ENCODE results near the gene ARL4D. TPM values are rescaled to one million over a fixed set of nuclear protein-coding genes. Genes with fewer than 3 reads are reported as not detected.
A peak's percentile ranks its signal among the peaks of the same experiment; 100 is the strongest.

Gene ARL4D
- total RNA-seq, 2 donors from 2014 or later, result 4.8 to 17.2 TPM

DNA sequence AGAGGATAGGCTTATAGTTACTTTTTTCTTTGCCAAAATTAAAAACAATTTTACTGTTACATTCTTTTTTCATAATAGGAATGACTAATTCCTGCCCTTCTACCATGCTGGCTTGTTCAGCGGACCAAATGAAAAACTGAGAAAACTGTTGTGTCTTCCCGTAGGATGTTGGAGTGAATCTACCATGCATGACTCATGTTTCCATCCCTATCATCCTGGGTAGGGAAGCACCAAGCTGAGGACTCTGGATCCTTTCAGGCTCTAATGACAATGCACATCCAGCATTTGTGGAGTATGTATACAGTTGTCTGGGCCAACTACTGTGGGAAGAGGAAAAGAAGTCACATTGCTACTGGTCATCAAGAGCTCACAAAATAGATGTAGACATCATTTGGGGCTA lies 43.9 kb downstream of the ARL4D start:
- intact Hi-C loops (cut with DNase I), result no loop called here
- Histone ChIP-seq H3K27ac (no peak overlapping the region), H3K36me3 (no peaks in the 10 kb centered on the region), H3K9me3 (no peaks in the 10 kb centered on the region), H3K27me3 (replicated peaks; ENCODE audit: insufficient read depth) (no peaks in the 10 kb centered on the region), H3K4me1 (replicated peaks) (no peaks in the 10 kb centered on the region), H3K4me3 (no peak overlapping the region)
- DNase-seq (ENCODE audit: low spot score), result no peak
- 65% methylated on average over 2 of the region's 2 CpGs for WGBS
- TF ChIP-seq POLR2AphosphoS5 (IDR thresholded peaks at IDR 0.05) (no peak), POLR2A (IDR thresholded peaks at IDR 0.05) (no peak)
- TF ChIP-seq, protein P1, sequence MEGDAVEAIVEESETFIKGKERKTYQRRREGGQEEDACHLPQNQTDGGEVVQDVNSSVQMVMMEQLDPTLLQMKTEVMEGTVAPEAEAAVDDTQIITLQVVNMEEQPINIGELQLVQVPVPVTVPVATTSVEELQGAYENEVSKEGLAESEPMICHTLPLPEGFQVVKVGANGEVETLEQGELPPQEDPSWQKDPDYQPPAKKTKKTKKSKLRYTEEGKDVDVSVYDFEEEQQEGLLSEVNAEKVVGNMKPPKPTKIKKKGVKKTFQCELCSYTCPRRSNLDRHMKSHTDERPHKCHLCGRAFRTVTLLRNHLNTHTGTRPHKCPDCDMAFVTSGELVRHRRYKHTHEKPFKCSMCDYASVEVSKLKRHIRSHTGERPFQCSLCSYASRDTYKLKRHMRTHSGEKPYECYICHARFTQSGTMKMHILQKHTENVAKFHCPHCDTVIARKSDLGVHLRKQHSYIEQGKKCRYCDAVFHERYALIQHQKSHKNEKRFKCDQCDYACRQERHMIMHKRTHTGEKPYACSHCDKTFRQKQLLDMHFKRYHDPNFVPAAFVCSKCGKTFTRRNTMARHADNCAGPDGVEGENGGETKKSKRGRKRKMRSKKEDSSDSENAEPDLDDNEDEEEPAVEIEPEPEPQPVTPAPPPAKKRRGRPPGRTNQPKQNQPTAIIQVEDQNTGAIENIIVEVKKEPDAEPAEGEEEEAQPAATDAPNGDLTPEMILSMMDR (IDR thresholded peaks at IDR 0.05), result no peak

DNA sequence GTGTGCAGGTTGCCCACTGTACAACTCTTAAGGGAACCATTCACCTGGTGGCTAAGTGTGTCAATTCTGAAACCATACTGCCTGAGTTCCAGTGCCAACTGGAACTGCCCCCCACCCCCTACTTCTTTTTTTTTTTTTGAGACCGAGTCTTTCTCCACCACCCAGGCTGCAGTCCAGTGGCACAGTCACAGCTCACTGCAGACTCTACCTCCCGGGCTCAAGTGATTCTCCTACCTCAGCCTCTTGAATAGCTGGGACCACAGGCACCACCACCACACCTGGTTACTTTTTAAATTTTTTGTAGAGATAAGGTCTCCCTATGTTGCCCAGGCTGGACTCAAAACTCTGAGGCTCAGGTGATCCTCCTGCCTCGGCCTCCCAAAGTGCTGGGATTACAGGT lies 44.6 kb downstream of the ARL4D start:
- H3K36me3 ChIP-seq, result no peaks in the 10 kb centered on the region
- no peaks in the 10 kb centered on the region for H3K9me3 ChIP-seq
- no peaks in the 10 kb centered on the region for H3K27me3 ChIP-seq (replicated peaks; ENCODE audit: insufficient read depth)
- H3K4me1 ChIP-seq (replicated peaks), result no peaks in the 10 kb centered on the region
- intact Hi-C loops (cut with DNase I), result no loop called here
- DNase-seq (ENCODE audit: low spot score), result no peak
- no peak overlapping the region for H3K4me3 ChIP-seq
- H3K27ac ChIP-seq, result peak overlapping the region; percentile 59 to 64
- TF ChIP-seq, protein P1 (IDR thresholded peaks at IDR 0.05), result no peak
- TF ChIP-seq POLR2A (IDR thresholded peaks at IDR 0.05) (no peak), POLR2AphosphoS5 (IDR thresholded peaks at IDR 0.05) (no peak)
- WGBS, result 94% methylated on average over 3 of the region's 3 CpGs

DNA sequence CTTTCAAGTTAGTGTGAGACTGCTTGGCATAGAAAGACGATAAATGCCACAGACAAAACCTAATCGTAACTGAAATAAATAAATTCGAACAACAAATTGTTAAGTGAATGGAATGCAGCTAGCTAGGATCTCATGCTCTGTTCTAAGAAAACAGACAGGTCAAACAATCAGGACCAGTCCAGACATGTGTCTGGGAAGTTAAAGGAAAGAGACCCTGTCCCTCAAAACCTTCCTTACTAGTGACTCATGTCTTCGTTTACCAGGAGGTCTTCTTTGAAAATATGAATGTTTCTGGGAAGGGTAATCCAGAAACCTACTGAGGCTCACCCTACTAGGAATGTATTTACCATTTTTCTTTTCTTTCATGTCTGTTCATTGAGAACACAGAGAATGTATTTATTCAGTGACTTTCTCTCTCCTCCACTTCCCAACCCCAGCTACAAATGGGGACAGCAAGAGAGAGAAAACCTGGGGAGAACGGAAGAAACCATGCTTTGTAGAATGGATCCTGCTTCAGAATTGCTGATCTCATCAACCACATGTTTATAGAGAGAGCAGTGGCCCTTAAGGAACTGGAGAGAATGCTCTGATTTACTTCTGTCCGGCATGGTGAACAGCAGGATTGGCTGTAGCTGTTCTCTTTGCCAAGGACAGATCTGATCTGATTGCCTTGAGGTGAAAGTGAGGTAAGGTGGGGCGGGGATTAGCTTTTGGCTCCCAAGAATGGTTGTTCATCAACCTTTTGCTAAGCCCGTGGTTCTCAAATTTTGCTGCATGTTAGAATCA lies 45.6 kb downstream of the ARL4D start:
- DNase-seq (ENCODE audit: low spot score), result peak; percentile 58
- H3K27me3 ChIP-seq (replicated peaks; ENCODE audit: insufficient read depth), result no peaks in the 10 kb centered on the region
- no peaks in the 10 kb centered on the region for H3K9me3 ChIP-seq
- H3K27ac ChIP-seq, result peak overlapping the region; percentile 59 to 64
- no peak overlapping the region for H3K4me3 ChIP-seq
- no peaks in the 10 kb centered on the region for H3K4me1 ChIP-seq (replicated peaks)
- intact Hi-C loops (cut with DNase I), result no loop called here
- H3K36me3 ChIP-seq, result no peaks in the 10 kb centered on the region
- 37% methylated on average over 8 of the region's 8 CpGs for WGBS
- no peak for TF ChIP-seq POLR2A (IDR thresholded peaks at IDR 0.05)
- TF ChIP-seq POLR2AphosphoS5 (IDR thresholded peaks at IDR 0.05), result peak; percentile 60

- TF ChIP-seq POLR2A (IDR thresholded peaks at IDR 0.05), result no peak
- TF ChIP-seq, protein P1 (IDR thresholded peaks at IDR 0.05), result no peak
- peak; percentile 71 for TF ChIP-seq POLR2AphosphoS5 (IDR thresholded peaks at IDR 0.05)
- WGBS, result 39% methylated on average over 5 of the region's 5 CpGs
- Histone ChIP-seq H3K4me3 (no peak overlapping the region), H3K9me3 (no peaks in the 10 kb centered on the region), H3K36me3 (no peaks in the 10 kb centered on the region), H3K27ac (peak overlapping the region in 1 of 2 donors; percentile 64), H3K4me1 (replicated peaks) (no peaks in the 10 kb centered on the region), H3K27me3 (replicated peaks; ENCODE audit: insufficient read depth) (no peaks in the 10 kb centered on the region)
- intact Hi-C loops (cut with DNase I), result no loop called here
- DNase-seq (ENCODE audit: low spot score), result peak; percentile 82
These were observed 46.3 kb downstream of the ARL4D start for GRCh38 chr17:43445009-43445589.

DNA sequence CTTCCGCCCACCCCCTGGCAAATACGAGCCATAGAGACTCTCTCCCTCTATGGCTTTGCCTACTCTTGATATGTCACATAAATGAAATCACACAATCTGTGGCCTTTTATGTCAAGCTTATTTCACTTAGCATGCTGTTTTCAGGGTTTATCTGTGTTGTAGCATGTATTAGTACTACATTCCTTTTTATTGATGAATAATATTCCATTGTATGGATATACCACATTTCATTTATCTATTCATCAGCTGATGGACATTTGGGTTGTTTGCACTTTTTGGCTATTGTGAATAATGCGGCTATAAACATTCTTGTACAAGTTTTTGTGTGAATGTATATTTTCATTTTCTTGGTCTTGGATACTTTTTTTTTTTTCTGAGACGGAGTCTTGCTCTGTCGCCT lies 48.0 kb downstream of the ARL4D start:
- H3K27ac ChIP-seq, result no peak overlapping the region
- no peaks in the 10 kb centered on the region for H3K9me3 ChIP-seq
- no peak overlapping the region for H3K4me3 ChIP-seq
- TF ChIP-seq POLR2AphosphoS5 (IDR thresholded peaks at IDR 0.05) (no peak), POLR2A (IDR thresholded peaks at IDR 0.05) (no peak)
- TF ChIP-seq, protein P1 (IDR thresholded peaks at IDR 0.05), result no peak
- H3K27me3 ChIP-seq (replicated peaks; ENCODE audit: insufficient read depth), result no peaks in the 10 kb centered on the region
- 98% methylated on average over 5 of the region's 5 CpGs for WGBS
- no peak for DNase-seq (ENCODE audit: low spot score)
- no peaks in the 10 kb centered on the region for H3K4me1 ChIP-seq (replicated peaks)
- no peaks in the 10 kb centered on the region for H3K36me3 ChIP-seq
- intact Hi-C loops (cut with DNase I), result no loop called here
